Measurements from ENCODE around the gene DNAH9.

DNAH9 gene

GRCh38 chr17:11598274-11599221 is at the start of gene DNAH9:
TSS of gene DNAH9 (plus strand) at chr17:11598470. CDS start at chr17:11598499, 29 bp downstream.
- DNase-seq: no peak

- no peak for DNase-seq
These were observed 47.8 kb upstream of the DNAH9 start for GRCh38 chr17:11550431-11550830.

GRCh38 chr17:11551442-11551841 is 46.8 kb upstream of the DNAH9 start:
- no peak for DNase-seq

- no peak for DNase-seq
These were observed 45.1 kb upstream of the DNAH9 start for GRCh38 chr17:11553135-11553534.

- no peak for DNase-seq
These were observed 44.2 kb upstream of the DNAH9 start for GRCh38 chr17:11554042-11554441.

- no peak for DNase-seq
These were observed 43.7 kb upstream of the DNAH9 start for GRCh38 chr17:11554542-11554941.

GRCh38 chr17:11555530-11555929 is 42.7 kb upstream of the DNAH9 start:
- DNase-seq: no peak

GRCh38 chr17:11557727-11558452 is 40.4 kb upstream of the DNAH9 start:
- no peak for DNase-seq

GRCh38 chr17:11558681-11559234 is 39.5 kb upstream of the DNAH9 start:
- DNase-seq: no peak

GRCh38 chr17:11559601-11560000 is 38.7 kb upstream of the DNAH9 start:
- no peak for DNase-seq

GRCh38 chr17:11561281-11561680 is 37.0 kb upstream of the DNAH9 start:
- DNase-seq: no peak

GRCh38 chr17:11561702-11562101 is 36.6 kb upstream of the DNAH9 start:
- DNase-seq: no peak

GRCh38 chr17:11564589-11565380 is 33.5 kb upstream of the DNAH9 start:
- no peak for DNase-seq

- no peak for DNase-seq
These were observed 32.7 kb upstream of the DNAH9 start for GRCh38 chr17:11565591-11565990.

GRCh38 chr17:11578998-11579397 is 19.3 kb upstream of the DNAH9 start:
- DNase-seq: no peak

GRCh38 chr17:11580677-11581076 is 17.6 kb upstream of the DNAH9 start:
- no peak for DNase-seq

GRCh38 chr17:11582217-11582616 is 16.1 kb upstream of the DNAH9 start:
- no peak for DNase-seq

GRCh38 chr17:11583306-11583992 is 14.8 kb upstream of the DNAH9 start:
- no peak for DNase-seq

GRCh38 chr17:11589716-11590115 is 8.6 kb upstream of the DNAH9 start:
- no peak for DNase-seq

- no peak for DNase-seq
These were observed 3.4 kb downstream of the DNAH9 start for GRCh38 chr17:11601661-11602060.

- no peak for DNase-seq
These were observed 10.1 kb downstream of the DNAH9 start for GRCh38 chr17:11608396-11608795.

- no peak for DNase-seq
These were observed 12.8 kb downstream of the DNAH9 start for GRCh38 chr17:11610999-11611566.

All from stimulated activated naive CD4-positive, alpha-beta T cell treated with Interleukin-2 at 50 U/mL for 16 hours (primary cell).